Adrenal gland (tissue), 5 donors: Measurements from ENCODE around the gene ASAP2.

Experiments
- POLR2A ChIP-seq, 2 donors: fragments of 450-650 bp; IDR thresholded peaks; one replicate each; pipeline ENCODE4 v1.6.1; 2017; ENCODE audit warnings: antibody characterized with exemption in 2 of 2, mild to moderate bottlenecking in 2 of 2, moderate library complexity in 1 of 2
- TF ChIP-seq, protein P1 (sequence below), 6 experiments: fragments of 450-650 bp in 4 of 6; fragments of 200-600 bp in 2 of 6; sonication (generic) in 1 of 6; IDR thresholded peaks; 1 replicate in 5 of 6; 2 replicates in 1 of 6; pipeline versions ENCODE4 v1.5.1 to v1.8.0; 2016 to 2021; ENCODE audit warnings: antibody characterized with exemption in 6 of 6, mild to moderate bottlenecking in 2 of 6, moderate library complexity in 1 of 6
- donor health status: DM: no; HTN: no; CAD: no.

DNA sequence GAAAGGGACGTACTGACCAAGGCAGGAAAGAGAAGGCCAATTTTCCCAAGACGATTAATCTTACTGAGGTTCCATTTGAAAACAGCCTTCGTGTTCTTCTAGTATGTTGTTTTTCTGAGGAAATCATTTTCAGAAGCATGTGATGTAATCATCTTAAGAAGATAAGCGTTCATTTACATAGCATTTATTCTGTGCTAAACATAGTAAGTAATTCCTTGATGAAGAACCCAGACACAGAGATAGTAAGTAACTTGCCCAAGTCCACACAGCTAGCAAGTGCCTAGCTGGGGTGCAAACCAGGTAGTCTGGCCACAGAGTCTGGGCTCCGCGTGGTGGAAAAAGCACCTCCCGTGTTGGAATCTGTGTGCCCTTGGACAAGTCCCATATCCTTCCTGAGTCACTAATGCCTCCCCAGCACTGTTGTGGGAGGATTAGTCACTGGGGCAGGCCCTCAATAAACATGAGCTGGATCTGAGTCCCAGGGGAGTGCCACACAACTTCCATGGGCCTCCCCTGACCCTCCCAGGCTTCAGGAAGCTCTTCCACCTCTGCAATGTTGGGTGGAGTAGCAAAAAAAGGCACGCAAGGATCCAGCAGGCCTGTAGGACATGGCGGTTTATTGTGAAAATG lies 26.9 kb upstream of the ASAP2 start:
- TF ChIP-seq, protein P1, sequence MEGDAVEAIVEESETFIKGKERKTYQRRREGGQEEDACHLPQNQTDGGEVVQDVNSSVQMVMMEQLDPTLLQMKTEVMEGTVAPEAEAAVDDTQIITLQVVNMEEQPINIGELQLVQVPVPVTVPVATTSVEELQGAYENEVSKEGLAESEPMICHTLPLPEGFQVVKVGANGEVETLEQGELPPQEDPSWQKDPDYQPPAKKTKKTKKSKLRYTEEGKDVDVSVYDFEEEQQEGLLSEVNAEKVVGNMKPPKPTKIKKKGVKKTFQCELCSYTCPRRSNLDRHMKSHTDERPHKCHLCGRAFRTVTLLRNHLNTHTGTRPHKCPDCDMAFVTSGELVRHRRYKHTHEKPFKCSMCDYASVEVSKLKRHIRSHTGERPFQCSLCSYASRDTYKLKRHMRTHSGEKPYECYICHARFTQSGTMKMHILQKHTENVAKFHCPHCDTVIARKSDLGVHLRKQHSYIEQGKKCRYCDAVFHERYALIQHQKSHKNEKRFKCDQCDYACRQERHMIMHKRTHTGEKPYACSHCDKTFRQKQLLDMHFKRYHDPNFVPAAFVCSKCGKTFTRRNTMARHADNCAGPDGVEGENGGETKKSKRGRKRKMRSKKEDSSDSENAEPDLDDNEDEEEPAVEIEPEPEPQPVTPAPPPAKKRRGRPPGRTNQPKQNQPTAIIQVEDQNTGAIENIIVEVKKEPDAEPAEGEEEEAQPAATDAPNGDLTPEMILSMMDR (IDR thresholded peaks at IDR 0.05): no peak
- no peak for TF ChIP-seq POLR2A (IDR thresholded peaks at IDR 0.05)
